ENCODE measurements around the gene TRERF1. TPM values are rescaled to one million over a fixed set of nuclear protein-coding genes. Genes with fewer than 3 reads are reported as not detected.

The TRERF1 gene
- total RNA-seq, 4 donors from 2014 or later, result 3.3 to 16.3 (median 7.2) TPM

DNA sequence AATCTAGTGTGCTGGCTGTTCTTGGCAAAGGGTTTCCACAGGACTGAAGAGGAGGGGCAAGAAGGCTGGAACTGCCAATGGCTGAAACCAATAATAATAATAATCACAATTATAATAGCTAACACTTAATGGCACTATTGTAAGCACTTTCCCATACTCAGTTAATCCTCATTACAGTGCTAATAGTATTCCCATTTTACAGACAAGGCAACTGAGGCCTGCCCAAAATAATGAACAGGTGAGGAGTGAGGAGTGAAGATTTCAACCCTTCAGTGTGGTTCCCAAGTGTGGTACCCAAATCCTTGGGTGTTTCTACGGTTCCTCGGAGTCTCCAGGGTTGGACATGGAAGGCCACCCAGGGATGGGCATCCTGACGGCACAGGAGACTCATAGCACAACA, 69.9 kb downstream of the TRERF1 start:
- H3K9me3 ChIP-seq, result no peaks in the 10 kb centered on the region
- no peaks in the 10 kb centered on the region for H3K36me3 ChIP-seq
- no peaks in the 10 kb centered on the region for H3K4me1 ChIP-seq
- no peak for DNase-seq
- TF ChIP-seq, protein P1, sequence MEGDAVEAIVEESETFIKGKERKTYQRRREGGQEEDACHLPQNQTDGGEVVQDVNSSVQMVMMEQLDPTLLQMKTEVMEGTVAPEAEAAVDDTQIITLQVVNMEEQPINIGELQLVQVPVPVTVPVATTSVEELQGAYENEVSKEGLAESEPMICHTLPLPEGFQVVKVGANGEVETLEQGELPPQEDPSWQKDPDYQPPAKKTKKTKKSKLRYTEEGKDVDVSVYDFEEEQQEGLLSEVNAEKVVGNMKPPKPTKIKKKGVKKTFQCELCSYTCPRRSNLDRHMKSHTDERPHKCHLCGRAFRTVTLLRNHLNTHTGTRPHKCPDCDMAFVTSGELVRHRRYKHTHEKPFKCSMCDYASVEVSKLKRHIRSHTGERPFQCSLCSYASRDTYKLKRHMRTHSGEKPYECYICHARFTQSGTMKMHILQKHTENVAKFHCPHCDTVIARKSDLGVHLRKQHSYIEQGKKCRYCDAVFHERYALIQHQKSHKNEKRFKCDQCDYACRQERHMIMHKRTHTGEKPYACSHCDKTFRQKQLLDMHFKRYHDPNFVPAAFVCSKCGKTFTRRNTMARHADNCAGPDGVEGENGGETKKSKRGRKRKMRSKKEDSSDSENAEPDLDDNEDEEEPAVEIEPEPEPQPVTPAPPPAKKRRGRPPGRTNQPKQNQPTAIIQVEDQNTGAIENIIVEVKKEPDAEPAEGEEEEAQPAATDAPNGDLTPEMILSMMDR (IDR thresholded peaks at IDR 0.05), result no peak
- no peak for TF ChIP-seq POLR2A (IDR thresholded peaks at IDR 0.05)
- no peaks in the 10 kb centered on the region for H3K27me3 ChIP-seq
- no peak overlapping the region for H3K4me3 ChIP-seq
- no peak overlapping the region for H3K27ac ChIP-seq
- intact Hi-C loops (cut with DNase I; ENCODE audit: low total_unique reads), result no loop called here

DNA sequence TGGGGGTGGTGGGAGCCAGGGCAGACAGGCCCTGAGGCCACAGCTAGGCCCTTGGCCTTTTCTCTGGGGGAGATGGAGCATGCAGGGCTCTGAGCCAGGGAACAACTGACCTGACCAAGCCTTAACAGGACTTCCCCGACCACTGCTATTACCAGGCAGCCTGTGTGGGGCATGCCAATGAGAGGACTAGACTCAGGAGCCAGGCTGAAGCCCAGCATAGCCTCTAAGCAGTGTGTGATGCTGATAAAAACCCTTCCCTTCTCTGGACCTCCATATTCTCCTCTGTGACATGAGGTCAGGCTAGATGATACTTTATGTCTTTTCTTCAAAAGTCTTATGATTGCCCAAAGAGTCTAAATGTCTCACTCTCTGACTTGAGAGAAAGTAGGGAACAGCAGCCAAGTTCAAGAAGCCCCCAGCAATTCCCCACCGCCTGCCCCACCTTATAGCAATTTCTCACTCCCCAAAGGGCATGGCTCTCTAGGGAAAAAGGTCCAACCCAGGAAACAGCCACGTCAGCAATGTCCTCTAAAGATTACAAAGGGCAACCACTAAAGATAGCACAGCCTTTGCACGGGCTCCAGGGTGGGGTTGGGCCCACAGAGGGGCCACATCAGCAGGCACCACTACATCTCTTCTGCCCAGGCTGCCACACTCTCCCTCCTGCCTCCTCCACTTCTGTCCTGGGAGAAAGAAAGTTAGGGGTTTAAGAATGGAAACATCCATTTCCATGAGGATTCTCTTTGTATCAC, 71.3 kb downstream of the TRERF1 start:
- Histone ChIP-seq H3K27ac (no peak overlapping the region), H3K4me1 (no peaks in the 10 kb centered on the region), H3K36me3 (no peaks in the 10 kb centered on the region), H3K27me3 (no peaks in the 10 kb centered on the region), H3K9me3 (no peaks in the 10 kb centered on the region), H3K4me3 (no peak overlapping the region)
- no peak for DNase-seq
- TF ChIP-seq, protein P1 (IDR thresholded peaks at IDR 0.05), result no peak
- no peak for TF ChIP-seq POLR2A (IDR thresholded peaks at IDR 0.05)
- intact Hi-C loops (cut with DNase I; ENCODE audit: low total_unique reads), result no loop called here

DNA sequence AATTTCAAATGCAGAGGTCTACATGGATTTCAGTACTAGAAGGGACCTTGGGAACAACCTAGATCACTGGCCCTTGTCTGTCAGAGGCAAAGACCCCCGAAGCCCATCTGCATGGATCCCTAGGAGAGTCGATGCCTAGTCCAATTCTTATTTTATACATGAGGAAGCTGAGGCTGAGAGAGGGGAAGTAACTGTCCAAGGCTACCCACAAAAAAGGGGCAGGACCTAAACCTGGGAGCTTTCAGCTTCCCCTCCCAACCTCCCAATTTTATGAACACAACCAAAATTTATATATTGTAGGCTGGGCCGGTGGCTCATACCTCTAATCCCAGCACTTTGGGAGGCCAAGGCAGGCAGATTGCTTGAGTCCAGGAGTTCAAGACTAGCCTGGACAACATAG, 73.2 kb downstream of the TRERF1 start:
- H3K27ac ChIP-seq, result no peak overlapping the region
- no peak for DNase-seq
- no peaks in the 10 kb centered on the region for H3K36me3 ChIP-seq
- intact Hi-C loops (cut with DNase I; ENCODE audit: low total_unique reads), result no loop called here
- TF ChIP-seq POLR2A (IDR thresholded peaks at IDR 0.05), result no peak
- TF ChIP-seq, protein P1 (IDR thresholded peaks at IDR 0.05), result no peak
- no peak overlapping the region for H3K4me3 ChIP-seq
- no peaks in the 10 kb centered on the region for H3K9me3 ChIP-seq
- H3K27me3 ChIP-seq, result no peaks in the 10 kb centered on the region
- no peaks in the 10 kb centered on the region for H3K4me1 ChIP-seq

DNA sequence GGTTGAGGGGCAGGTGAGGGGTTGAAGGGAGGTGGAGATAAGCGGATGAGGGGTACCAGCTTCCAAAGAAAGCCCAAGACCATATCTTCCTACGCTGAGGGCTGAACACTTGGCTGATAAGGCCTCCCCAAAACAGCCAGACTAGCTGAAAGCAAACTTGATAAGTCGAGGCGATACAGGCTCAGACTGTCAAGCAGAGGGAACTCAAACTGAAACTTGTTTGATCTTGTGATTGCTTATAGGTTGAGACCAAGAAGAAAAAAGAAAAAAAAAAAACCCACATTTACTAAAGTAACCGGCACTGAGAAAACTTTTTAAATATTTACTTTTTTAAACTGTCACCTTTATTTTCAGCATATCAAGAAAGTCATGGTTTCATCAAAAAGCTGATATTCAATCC, 73.6 kb downstream of the TRERF1 start:
- no peaks in the 10 kb centered on the region for H3K4me1 ChIP-seq
- no peak overlapping the region for H3K4me3 ChIP-seq
- DNase-seq, result no peak
- H3K9me3 ChIP-seq, result no peaks in the 10 kb centered on the region
- no peaks in the 10 kb centered on the region for H3K27me3 ChIP-seq
- no peaks in the 10 kb centered on the region for H3K36me3 ChIP-seq
- intact Hi-C loops (cut with DNase I; ENCODE audit: low total_unique reads), result no loop called here
- H3K27ac ChIP-seq, result no peak overlapping the region
- TF ChIP-seq POLR2A (IDR thresholded peaks at IDR 0.05), result no peak
- TF ChIP-seq, protein P1 (IDR thresholded peaks at IDR 0.05), result no peak

DNA sequence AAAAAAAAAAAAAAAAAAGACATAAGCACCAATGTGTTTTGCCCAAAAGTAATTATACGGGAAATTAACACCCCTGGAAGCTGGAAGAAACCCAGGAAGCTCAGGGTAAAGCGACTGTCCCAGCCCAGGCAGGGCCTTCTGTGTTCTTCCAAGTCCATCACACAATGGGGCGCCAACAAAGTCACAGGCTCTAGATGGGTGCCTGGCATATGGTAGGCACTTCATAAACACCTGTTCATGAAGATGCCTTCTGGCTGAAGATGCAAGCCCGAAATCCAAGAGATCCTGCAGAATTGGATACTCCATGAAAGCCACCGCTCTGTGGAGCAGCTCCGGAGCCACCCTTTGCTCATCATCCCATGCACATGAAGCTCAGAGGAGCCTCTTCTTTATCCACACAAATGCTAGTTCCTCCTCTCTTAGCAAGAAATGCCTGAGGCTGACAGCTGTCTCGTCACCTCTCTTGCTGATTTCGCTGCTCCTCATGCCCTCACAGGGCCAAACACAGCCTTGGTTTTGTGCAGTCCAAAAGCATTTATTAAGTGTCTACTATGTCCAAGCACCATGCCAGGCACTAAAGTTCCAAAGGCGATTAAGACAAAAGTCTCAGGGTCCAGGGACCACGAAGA, 76.6 kb downstream of the TRERF1 start:
- no peaks in the 10 kb centered on the region for H3K4me1 ChIP-seq
- intact Hi-C loops (cut with DNase I; ENCODE audit: low total_unique reads), result no loop called here
- no peak overlapping the region for H3K4me3 ChIP-seq
- TF ChIP-seq POLR2A (IDR thresholded peaks at IDR 0.05), result no peak
- TF ChIP-seq, protein P1 (IDR thresholded peaks at IDR 0.05), result no peak
- H3K9me3 ChIP-seq, result no peaks in the 10 kb centered on the region
- DNase-seq, result no peak
- H3K27ac ChIP-seq, result no peak overlapping the region
- no peaks in the 10 kb centered on the region for H3K27me3 ChIP-seq
- no peaks in the 10 kb centered on the region for H3K36me3 ChIP-seq
